ENCODE data around the gene PRDX6. TPM values are rescaled to one million over a fixed set of nuclear protein-coding genes. Genes with fewer than 3 reads are reported as not detected.
"Not testable (repeated sequence)": the region's sequence is repeated elsewhere in the genome, so short reads cannot be mapped to it uniquely, and the experiment has no call there.

The PRDX6 gene
- total RNA-seq, 1 experiment from 2014 or later: 533 TPM

GRCh38 chr1:173491508-173491907 lies 14.4 kb downstream of the PRDX6 start:
- no peak overlapping the region for H2BK120ac ChIP-seq (ENCODE audit: low read depth, low read length, poor library complexity, severe bottlenecking)
- no peak overlapping the region for H3K4ac ChIP-seq (ENCODE audit: low read depth, low read length)
- H3K18ac ChIP-seq (ENCODE audit: insufficient read length, low read depth, low read length): no peak overlapping the region
- no peaks in the 10 kb centered on the region for H3K4me1 ChIP-seq (ENCODE audit: insufficient read depth, low read length)
- H3K79me2 ChIP-seq (ENCODE audit: insufficient read depth, low read length): no peaks in the 10 kb centered on the region
- no peak overlapping the region for H2BK20ac ChIP-seq (ENCODE audit: low read depth, low read length, poor library complexity, severe bottlenecking)
- Mint-ChIP-seq H3K4me3 (no peak overlapping the region), H3K36me3 (ENCODE audit: insufficient read depth in 1 of 3, low read depth in 3 of 3) (peaks cover 48 to 79% (median 62%) of the 10 kb centered on the region in 3 experiments), H3K27ac (no peak overlapping the region; a peak in 1 of 7 replicates), H3K27me3 (ENCODE audit: low read depth) (no peaks in the 10 kb centered on the region), H3K9me3 (peaks cover 22 to 37% of the 10 kb centered on the region in 2 experiments), H3K4me1 (peaks cover 22 to 25% of the 10 kb centered on the region in 2 experiments)
- WGBS (ENCODE audit: extremely low coverage, insufficient read length, low lambda C conversion rate): no CpG with 5 or more reads among the region's 2 CpGs
- H4K91ac ChIP-seq (ENCODE audit: insufficient read length, low read depth, low read length): no peak overlapping the region
- no peak overlapping the region for H3T11ph ChIP-seq (ENCODE audit: low read length)
- no peaks in the 10 kb centered on the region for H4K20me1 ChIP-seq (ENCODE audit: control insufficient read depth, insufficient read depth, insufficient read length)
- H3K27me3 ChIP-seq (ENCODE audit: insufficient read depth, low read length): no peaks in the 10 kb centered on the region
- no peak overlapping the region for H3K4me2 ChIP-seq (ENCODE audit: insufficient read depth, insufficient read length, low read length)
- H3K9ac ChIP-seq (ENCODE audit: extremely low read depth, insufficient read length, low read length): no peak overlapping the region
- H3K79me1 ChIP-seq (ENCODE audit: insufficient read depth, low read depth, low read length, poor library complexity, severe bottlenecking): no peaks in the 10 kb centered on the region
- H2AK5ac ChIP-seq (ENCODE audit: insufficient read length, low read length): no peak overlapping the region
- no peak overlapping the region for H4K8ac ChIP-seq (replicated peaks; ENCODE audit: insufficient read length, low read depth, low read length)
- DNase-seq: no peak
- no peaks in the 10 kb centered on the region for H3K23me2 ChIP-seq (ENCODE audit: insufficient read length, low read depth, low read length, poor library complexity, severe bottlenecking)
- no peak overlapping the region for H3K23ac ChIP-seq (ENCODE audit: insufficient read length, low read depth, low read length)
- H2BK12ac ChIP-seq (ENCODE audit: insufficient read length, low read depth, low read length): no peak overlapping the region
- no peak overlapping the region for H3K14ac ChIP-seq (ENCODE audit: insufficient read depth, low read length)
- H2BK15ac ChIP-seq (ENCODE audit: low read depth, low read length): no peak overlapping the region
- no peak overlapping the region for H3K27ac ChIP-seq (ENCODE audit: insufficient read length, low read depth, low read length)
- no peak overlapping the region for H4K5ac ChIP-seq (ENCODE audit: insufficient read length, low read depth, low read length)
- no peak overlapping the region for H2BK5ac ChIP-seq (ENCODE audit: insufficient read length, low read length)
- H3K56ac ChIP-seq (ENCODE audit: insufficient read length, low read depth, low read length): no peak overlapping the region
- TF ChIP-seq, protein P1, sequence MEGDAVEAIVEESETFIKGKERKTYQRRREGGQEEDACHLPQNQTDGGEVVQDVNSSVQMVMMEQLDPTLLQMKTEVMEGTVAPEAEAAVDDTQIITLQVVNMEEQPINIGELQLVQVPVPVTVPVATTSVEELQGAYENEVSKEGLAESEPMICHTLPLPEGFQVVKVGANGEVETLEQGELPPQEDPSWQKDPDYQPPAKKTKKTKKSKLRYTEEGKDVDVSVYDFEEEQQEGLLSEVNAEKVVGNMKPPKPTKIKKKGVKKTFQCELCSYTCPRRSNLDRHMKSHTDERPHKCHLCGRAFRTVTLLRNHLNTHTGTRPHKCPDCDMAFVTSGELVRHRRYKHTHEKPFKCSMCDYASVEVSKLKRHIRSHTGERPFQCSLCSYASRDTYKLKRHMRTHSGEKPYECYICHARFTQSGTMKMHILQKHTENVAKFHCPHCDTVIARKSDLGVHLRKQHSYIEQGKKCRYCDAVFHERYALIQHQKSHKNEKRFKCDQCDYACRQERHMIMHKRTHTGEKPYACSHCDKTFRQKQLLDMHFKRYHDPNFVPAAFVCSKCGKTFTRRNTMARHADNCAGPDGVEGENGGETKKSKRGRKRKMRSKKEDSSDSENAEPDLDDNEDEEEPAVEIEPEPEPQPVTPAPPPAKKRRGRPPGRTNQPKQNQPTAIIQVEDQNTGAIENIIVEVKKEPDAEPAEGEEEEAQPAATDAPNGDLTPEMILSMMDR (conservative IDR thresholded peaks at IDR 0.05): no peak
- H3K9me3 ChIP-seq (ENCODE audit: control insufficient read depth, low read depth, low read length): peaks cover 11% of the 10 kb centered on the region
- H2AFZ ChIP-seq (ENCODE audit: low read length): no peak overlapping the region

DNA sequence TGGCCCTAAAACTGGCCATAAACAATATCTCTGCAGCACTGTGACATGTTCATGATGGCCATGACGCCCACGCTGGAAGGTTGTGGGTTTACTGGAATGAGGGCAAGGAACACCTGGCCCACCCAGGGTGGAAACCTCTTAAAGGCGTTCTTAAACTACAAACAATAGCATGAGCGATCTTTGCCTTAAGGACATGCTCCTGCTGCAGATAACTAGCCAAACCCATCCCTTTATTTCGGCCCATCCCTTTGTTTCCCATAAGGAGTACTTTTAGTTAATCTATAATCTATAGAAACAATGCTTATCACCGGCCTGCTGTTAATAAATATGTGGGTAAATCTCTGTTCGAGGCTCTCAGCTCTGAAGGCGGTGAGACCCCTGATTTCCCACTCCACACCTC lies 16.0 kb downstream of the PRDX6 start:
- H3K23me2 ChIP-seq (ENCODE audit: insufficient read length, low read depth, low read length, poor library complexity, severe bottlenecking); H2AFZ ChIP-seq (ENCODE audit: low read length); H3K23ac ChIP-seq (ENCODE audit: insufficient read length, low read depth, low read length); H3K79me1 ChIP-seq (ENCODE audit: insufficient read depth, low read depth, low read length, poor library complexity, severe bottlenecking); H4K91ac ChIP-seq (ENCODE audit: insufficient read length, low read depth, low read length); H3K27me3 Mint-ChIP-seq (ENCODE audit: low read depth); H3K4me1 ChIP-seq (ENCODE audit: insufficient read depth, low read length); H3K4me3 Mint-ChIP-seq; H3K56ac ChIP-seq (ENCODE audit: insufficient read length, low read depth, low read length); H4K20me1 ChIP-seq (ENCODE audit: control insufficient read depth, insufficient read depth, insufficient read length); H4K5ac ChIP-seq (ENCODE audit: insufficient read length, low read depth, low read length); H2BK120ac ChIP-seq (ENCODE audit: low read depth, low read length, poor library complexity, severe bottlenecking); H3K79me2 ChIP-seq (ENCODE audit: insufficient read depth, low read length); H4K8ac ChIP-seq (replicated peaks; ENCODE audit: insufficient read length, low read depth, low read length); H3T11ph ChIP-seq (ENCODE audit: low read length); H3K27ac Mint-ChIP-seq; H3K18ac ChIP-seq (ENCODE audit: insufficient read length, low read depth, low read length); DNase-seq; H3K27me3 ChIP-seq (ENCODE audit: insufficient read depth, low read length); H3K27ac ChIP-seq (ENCODE audit: insufficient read length, low read depth, low read length); H2AK5ac ChIP-seq (ENCODE audit: insufficient read length, low read length); H2BK12ac ChIP-seq (ENCODE audit: insufficient read length, low read depth, low read length); H3K4ac ChIP-seq (ENCODE audit: low read depth, low read length); H3K4me2 ChIP-seq (ENCODE audit: insufficient read depth, insufficient read length, low read length); H3K14ac ChIP-seq (ENCODE audit: insufficient read depth, low read length); H2BK5ac ChIP-seq (ENCODE audit: insufficient read length, low read length); H3K9ac ChIP-seq (ENCODE audit: extremely low read depth, insufficient read length, low read length); H2BK20ac ChIP-seq (ENCODE audit: low read depth, low read length, poor library complexity, severe bottlenecking); H2BK15ac ChIP-seq (ENCODE audit: low read depth, low read length): not testable (repeated sequence)
- peaks cover 20 to 23% of the 10 kb centered on the region in 2 experiments for H3K4me1 Mint-ChIP-seq
- peaks cover 29 to 43% of the 10 kb centered on the region in 2 experiments for H3K9me3 Mint-ChIP-seq
- H3K36me3 Mint-ChIP-seq (ENCODE audit: insufficient read depth in 1 of 3, low read depth in 3 of 3): peaks cover 36 to 70% (median 53%) of the 10 kb centered on the region in 3 experiments
- no CpG with 5 or more reads among the region's 8 CpGs for WGBS (ENCODE audit: extremely low coverage, insufficient read length, low lambda C conversion rate)
- peaks cover 15% of the 10 kb centered on the region for H3K9me3 ChIP-seq (ENCODE audit: control insufficient read depth, low read depth, low read length)
